ENCODE results near the gene AFAP1. TPM values are rescaled to one million over a fixed set of nuclear protein-coding genes. Genes with fewer than 3 reads are reported as not detected.

The AFAP1 gene
- total RNA-seq, 1 donor from 2014 or later, result 84.9 TPM

- no peak for DNase-seq (ENCODE audit: low spot score in 2 of 2)
- no peaks in the 10 kb centered on the region for H3K9me3 ChIP-seq
- H3K4me1 ChIP-seq, result no peaks in the 10 kb centered on the region
- no peak overlapping the region for H3K4me3 ChIP-seq
- intact Hi-C loops (cut with DNase I), result no loop called here
- H3K36me3 ChIP-seq, result peaks cover 19 to 38% of the 10 kb centered on the region in 2 donors
- H3K27ac ChIP-seq, result no peak overlapping the region
- TF ChIP-seq CTCF (IDR thresholded peaks at IDR 0.05), result no peak
- no peaks in the 10 kb centered on the region for H3K27me3 ChIP-seq
These were observed 124.1 kb downstream of the AFAP1 start for GRCh38 chr4:7815562-7815961.

- peaks cover 19 to 40% of the 10 kb centered on the region in 2 donors for H3K36me3 ChIP-seq
- H3K9me3 ChIP-seq, result no peaks in the 10 kb centered on the region
- DNase-seq (ENCODE audit: low spot score in 2 of 2), result no peak
- no peak overlapping the region for H3K4me3 ChIP-seq
- intact Hi-C loops (cut with DNase I), result no loop called here
- H3K27me3 ChIP-seq, result no peaks in the 10 kb centered on the region
- no peak for TF ChIP-seq CTCF (IDR thresholded peaks at IDR 0.05)
- no peak overlapping the region for H3K27ac ChIP-seq
- H3K4me1 ChIP-seq, result no peaks in the 10 kb centered on the region
These were observed 125.2 kb downstream of the AFAP1 start for GRCh38 chr4:7814451-7814850.

GRCh38 chr4:7813674-7814073 lies 126.0 kb downstream of the AFAP1 start:
- H3K27ac ChIP-seq, result no peak overlapping the region
- H3K36me3 ChIP-seq, result peaks cover 15 to 41% of the 10 kb centered on the region in 2 donors
- no peaks in the 10 kb centered on the region for H3K9me3 ChIP-seq
- intact Hi-C loops (cut with DNase I), result no loop called here
- no peak for TF ChIP-seq CTCF (IDR thresholded peaks at IDR 0.05)
- H3K4me3 ChIP-seq, result no peak overlapping the region
- no peaks in the 10 kb centered on the region for H3K4me1 ChIP-seq
- no peaks in the 10 kb centered on the region for H3K27me3 ChIP-seq
- DNase-seq (ENCODE audit: low spot score in 2 of 2), result no peak

GRCh38 chr4:7812921-7813320 lies 126.7 kb downstream of the AFAP1 start:
- no peak for TF ChIP-seq CTCF (IDR thresholded peaks at IDR 0.05)
- Histone ChIP-seq H3K4me3 (no peak overlapping the region), H3K27ac (no peak overlapping the region), H3K36me3 (peaks cover 15 to 36% of the 10 kb centered on the region in 2 donors), H3K27me3 (no peaks in the 10 kb centered on the region), H3K4me1 (no peaks in the 10 kb centered on the region), H3K9me3 (no peaks in the 10 kb centered on the region)
- intact Hi-C loops (cut with DNase I), result no loop called here
- no peak for DNase-seq (ENCODE audit: low spot score in 2 of 2)

- H3K4me3 ChIP-seq, result no peak overlapping the region
- TF ChIP-seq CTCF (IDR thresholded peaks at IDR 0.05), result no peak
- no peak for DNase-seq (ENCODE audit: low spot score in 2 of 2)
- no peaks in the 10 kb centered on the region for H3K9me3 ChIP-seq
- peaks cover 15 to 36% of the 10 kb centered on the region in 2 donors for H3K36me3 ChIP-seq
- peaks cover 0 to 4% of the 10 kb centered on the region in 2 donors for H3K4me1 ChIP-seq
- intact Hi-C loops (cut with DNase I), result no loop called here
- no peaks in the 10 kb centered on the region for H3K27me3 ChIP-seq
- no peak overlapping the region for H3K27ac ChIP-seq
These were observed 127.3 kb downstream of the AFAP1 start for GRCh38 chr4:7812231-7812857.
